Activated naive CD8-positive, alpha-beta T cell treated with anti-CD3 and anti-CD28 coated beads, Interleukin-2, amount 50 U/mL, for 24 hours (primary cell): Measurements from ENCODE around the gene GNAL.

ENCODE experiments used
- ATAC-seq: fragments of 150-1000 bp; cut with Tn5 transposase; one replicate; pipeline ENCODE4 v1.10.0; 2021
- DNase-seq: peaks from one replicate; pipeline ENCODE4 v3.0.0; 2021
- H3K27ac Mint-ChIP-seq: one replicate; pipeline ENCODE4 v1.8.0; 2021; ENCODE audit warnings: mild to moderate bottlenecking, mixed read lengths
- H3K27me3 Mint-ChIP-seq: one replicate; pipeline ENCODE4 v1.8.0; 2021; ENCODE audit warnings: mixed read lengths
- H3K36me3 Mint-ChIP-seq: one replicate; pipeline ENCODE4 v1.8.0; 2021; ENCODE audit warnings: low read depth, mixed read lengths
- H3K4me1 Mint-ChIP-seq: one replicate; pipeline ENCODE4 v1.8.0; 2021; ENCODE audit warnings: mixed read lengths
- H3K4me3 Mint-ChIP-seq: one replicate; pipeline ENCODE4 v1.8.0; 2021; ENCODE audit warnings: mild to moderate bottlenecking, moderate library complexity, mixed read lengths
- H3K9me3 Mint-ChIP-seq: one replicate; pipeline ENCODE4 v1.8.0; 2021; ENCODE audit warnings: mixed read lengths

Gene GNAL

DNA sequence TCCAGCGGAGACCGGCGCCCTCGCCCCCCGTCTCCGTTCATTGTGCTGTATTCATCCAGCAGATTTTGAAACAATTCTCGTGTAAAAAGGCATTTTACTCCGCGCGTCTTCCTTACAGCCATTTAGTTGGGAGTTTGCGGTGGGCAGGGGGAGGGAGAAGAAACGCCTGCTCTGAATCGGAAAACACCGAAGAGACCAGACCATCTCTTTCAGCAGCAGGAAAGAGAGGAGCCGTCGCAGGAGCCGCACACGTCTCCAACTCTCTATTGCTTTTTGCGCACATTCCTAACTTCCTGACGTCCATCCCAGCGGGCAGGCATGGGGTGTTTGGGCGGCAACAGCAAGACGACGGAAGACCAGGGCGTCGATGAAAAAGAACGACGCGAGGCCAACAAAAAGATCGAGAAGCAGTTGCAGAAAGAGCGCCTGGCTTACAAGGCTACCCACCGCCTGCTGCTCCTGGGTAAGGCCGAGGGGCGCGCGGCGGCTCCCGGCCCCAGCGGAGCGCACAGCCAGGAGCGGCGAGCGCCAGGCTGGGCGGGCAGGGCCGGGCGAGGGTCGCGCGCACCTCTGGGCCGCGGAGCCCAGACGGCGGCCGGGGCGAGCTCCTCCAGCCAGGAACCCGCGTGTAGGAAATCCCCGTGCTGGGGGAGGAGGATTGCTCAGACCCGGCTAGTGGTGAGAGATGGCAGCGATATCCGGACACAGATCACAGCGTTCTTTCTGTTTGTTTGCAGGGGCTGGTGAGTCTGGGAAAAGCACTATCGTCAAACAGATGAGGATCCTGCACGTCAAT lies 63.2 kb downstream of the GNAL start:
- Mint-ChIP-seq H3K27me3 (peaks cover 59% of the 10 kb centered on the region), H3K27ac (no peak overlapping the region), H3K4me1 (peaks cover 9% of the 10 kb centered on the region), H3K9me3 (no peaks in the 10 kb centered on the region), H3K36me3 (no peaks in the 10 kb centered on the region), H3K4me3 (peak overlapping the region; percentile 64)
- ATAC-seq, result peak; percentile 66
- no peak for DNase-seq

DNA sequence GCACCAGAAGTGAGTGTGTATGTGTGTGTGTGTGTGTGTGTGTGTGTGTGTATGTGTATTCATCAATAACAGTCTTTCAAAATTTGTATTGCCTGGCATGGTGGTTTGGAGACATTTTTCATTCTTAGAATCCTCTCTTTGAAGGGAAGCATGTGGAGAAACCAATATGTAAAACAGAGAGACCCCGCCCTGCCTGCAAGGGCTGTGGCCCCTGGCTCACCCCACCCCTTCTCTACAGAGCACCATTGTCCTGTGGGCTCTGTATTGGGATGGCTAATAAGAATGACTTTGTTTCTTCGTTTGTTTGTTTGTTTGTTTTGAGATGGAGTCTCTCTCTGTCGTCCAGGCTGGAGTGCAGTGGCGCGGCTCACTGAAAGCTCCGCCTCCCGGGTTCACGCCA lies 65.9 kb downstream of the GNAL start:
- DNase-seq (no peak), ATAC-seq (no peak)
- H3K4me3 Mint-ChIP-seq, result no peak overlapping the region
- no peaks in the 10 kb centered on the region for H3K36me3 Mint-ChIP-seq
- no peak overlapping the region for H3K27ac Mint-ChIP-seq
- H3K27me3 Mint-ChIP-seq, result peaks cover 48% of the 10 kb centered on the region
- peaks cover 9% of the 10 kb centered on the region for H3K4me1 Mint-ChIP-seq
- H3K9me3 Mint-ChIP-seq, result no peaks in the 10 kb centered on the region

DNA sequence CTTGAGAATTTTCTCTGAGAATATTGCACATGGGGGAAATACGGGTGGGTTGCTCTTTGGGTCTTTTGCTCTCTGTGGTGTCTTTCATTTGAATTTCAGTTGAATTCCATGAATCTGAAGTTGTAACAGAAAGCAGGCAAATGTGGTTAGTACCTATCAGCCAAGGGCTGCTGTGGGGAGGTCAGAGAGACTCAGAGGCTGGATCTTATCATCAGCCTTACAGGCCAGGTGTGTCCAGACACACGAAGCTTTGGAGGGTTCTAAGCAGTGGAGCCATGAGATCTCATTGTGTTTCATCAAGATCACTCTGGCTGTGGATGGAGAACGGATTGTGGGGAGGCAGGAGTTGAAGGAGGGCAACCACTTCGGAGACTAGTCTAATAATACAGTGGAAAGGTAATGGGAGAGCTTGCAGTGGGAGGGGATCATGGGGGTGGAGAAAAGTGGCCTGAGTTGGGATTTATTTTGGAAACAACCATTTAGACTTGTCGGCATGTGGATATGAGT lies 68.1 kb downstream of the GNAL start:
- DNase-seq (no peak), ATAC-seq (no peak)
- H3K27ac Mint-ChIP-seq, result no peak overlapping the region
- peaks cover 32% of the 10 kb centered on the region for H3K27me3 Mint-ChIP-seq
- H3K9me3 Mint-ChIP-seq, result no peaks in the 10 kb centered on the region
- H3K36me3 Mint-ChIP-seq, result no peaks in the 10 kb centered on the region
- no peak overlapping the region for H3K4me3 Mint-ChIP-seq
- peaks cover 5% of the 10 kb centered on the region for H3K4me1 Mint-ChIP-seq

DNA sequence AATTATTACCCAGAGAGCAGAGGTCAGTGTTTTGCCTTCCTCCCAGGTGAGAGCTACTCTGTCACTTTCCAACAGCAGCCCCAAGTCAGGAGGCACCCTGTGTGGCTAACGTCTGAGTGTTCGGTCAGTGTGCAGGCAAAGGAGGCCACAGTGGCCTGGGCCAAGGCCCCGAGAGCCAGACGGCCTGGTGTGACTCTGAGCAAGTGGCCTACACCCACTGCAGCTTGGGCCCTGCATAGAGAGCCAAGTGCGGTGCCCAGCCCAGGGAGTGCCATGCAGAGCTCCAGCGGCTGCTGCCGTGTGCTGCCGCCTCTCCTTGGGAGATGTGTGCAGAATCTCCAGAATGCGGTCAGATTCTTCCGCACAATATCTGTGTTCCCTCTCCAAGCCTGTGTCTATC lies 70.4 kb downstream of the GNAL start:
- no peak overlapping the region for H3K27ac Mint-ChIP-seq
- DNase-seq (no peak), ATAC-seq (no peak)
- H3K27me3 Mint-ChIP-seq, result peaks cover 15% of the 10 kb centered on the region
- no peaks in the 10 kb centered on the region for H3K4me1 Mint-ChIP-seq
- no peak overlapping the region for H3K4me3 Mint-ChIP-seq
- H3K9me3 Mint-ChIP-seq, result no peaks in the 10 kb centered on the region
- no peaks in the 10 kb centered on the region for H3K36me3 Mint-ChIP-seq

DNA sequence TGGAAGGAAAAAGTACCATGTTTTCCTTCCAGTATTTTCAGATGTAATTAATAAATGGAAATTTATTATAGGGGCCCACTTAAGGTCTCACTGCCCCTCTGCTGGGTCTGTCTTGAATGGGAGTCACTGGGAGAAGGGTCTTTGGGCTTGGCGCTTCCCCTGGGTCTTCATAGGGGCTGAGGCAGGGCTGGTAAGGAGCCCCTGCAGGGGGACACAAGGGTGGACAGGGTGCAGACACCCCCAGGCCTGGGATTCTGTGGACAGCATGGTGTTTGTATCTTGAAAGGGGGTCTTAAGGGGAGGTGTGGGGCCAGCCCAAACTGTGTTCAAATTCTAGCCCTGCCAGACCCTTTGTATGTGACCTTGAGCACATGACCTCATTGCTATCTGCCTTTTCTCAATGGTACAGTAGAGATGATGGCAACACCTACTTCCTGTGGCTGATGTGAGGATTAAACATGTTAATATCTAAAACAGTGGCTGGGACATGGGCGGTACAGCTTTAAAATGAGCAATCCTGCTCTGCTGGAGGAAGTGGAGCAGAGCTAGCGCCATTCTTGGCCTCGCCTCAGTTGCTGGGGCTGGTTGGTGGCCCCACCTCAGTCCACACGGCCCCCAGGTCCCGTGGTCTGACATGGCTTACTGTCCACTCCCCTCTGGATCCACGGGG lies 71.6 kb downstream of the GNAL start:
- DNase-seq, result no peak
- Mint-ChIP-seq H3K36me3 (no peaks in the 10 kb centered on the region), H3K4me3 (no peak overlapping the region), H3K9me3 (no peaks in the 10 kb centered on the region), H3K4me1 (no peaks in the 10 kb centered on the region), H3K27ac (no peak overlapping the region), H3K27me3 (peaks cover 12% of the 10 kb centered on the region)
- no peak for ATAC-seq

DNA sequence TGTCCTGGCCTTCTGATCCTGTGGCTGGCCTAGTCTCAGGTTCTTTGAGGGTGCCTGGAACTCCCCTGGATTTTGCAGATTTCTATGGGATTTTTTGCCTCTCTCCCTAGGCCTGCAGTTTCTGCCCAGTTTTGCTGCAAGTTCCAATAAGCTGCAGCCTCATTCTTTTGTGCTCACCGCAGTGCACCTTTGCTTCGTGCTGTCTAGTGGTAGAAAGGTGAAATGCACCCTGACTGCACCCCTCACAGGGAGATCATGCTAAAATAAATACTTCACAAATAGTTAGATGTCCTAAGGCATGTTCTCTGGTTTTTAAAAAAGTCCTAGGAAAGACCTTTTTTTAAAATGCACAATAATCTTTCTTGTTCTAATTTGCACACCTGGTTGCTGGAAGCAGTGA lies 72.5 kb downstream of the GNAL start:
- Mint-ChIP-seq H3K4me1 (peaks cover 2% of the 10 kb centered on the region), H3K4me3 (no peak overlapping the region), H3K36me3 (no peaks in the 10 kb centered on the region), H3K9me3 (no peaks in the 10 kb centered on the region), H3K27me3 (peaks cover 8% of the 10 kb centered on the region), H3K27ac (no peak overlapping the region)
- ATAC-seq (no peak), DNase-seq (no peak)

DNA sequence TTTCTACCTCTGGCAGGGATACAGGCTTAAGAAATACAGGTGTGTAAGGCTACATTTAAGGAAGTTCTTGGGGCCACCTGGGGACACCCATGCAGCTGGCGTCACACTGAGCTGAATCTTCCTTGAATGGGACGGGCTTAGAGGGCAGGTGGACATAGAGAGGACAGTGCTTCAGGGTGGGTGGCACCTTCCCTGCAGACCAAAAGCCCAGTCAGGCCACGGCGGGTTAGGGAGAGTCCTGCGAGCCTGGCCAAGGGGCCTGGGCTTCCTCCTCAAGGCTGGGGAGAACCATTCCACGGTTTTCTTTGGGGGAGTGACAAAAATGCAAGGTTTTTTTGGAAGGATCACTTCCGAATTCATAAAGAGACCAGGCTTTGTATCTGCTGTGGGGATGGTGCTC lies 73.4 kb downstream of the GNAL start:
- no peak for DNase-seq
- Mint-ChIP-seq H3K36me3 (no peaks in the 10 kb centered on the region), H3K27ac (no peak overlapping the region), H3K9me3 (no peaks in the 10 kb centered on the region), H3K27me3 (peaks cover 3% of the 10 kb centered on the region), H3K4me1 (peaks cover 2% of the 10 kb centered on the region), H3K4me3 (no peak overlapping the region)
- no peak for ATAC-seq

DNA sequence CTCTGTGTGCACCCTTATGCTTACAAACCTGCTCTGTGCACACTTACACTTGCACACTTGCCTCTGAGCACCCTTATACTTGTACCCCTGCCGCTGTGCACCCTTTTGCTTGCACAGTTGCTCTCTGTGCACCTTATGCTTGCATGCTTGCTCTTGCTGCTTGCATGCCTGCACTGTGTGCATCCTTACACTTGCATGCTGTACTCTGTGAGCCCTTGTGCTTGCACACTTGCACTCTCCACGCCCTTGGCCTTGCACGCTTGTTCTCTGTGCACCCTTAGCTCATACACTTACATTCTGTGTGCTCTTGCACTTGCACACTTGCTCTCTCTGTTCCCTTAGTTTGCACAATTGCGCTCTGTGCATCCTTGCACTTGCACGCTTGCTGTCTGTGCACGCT lies 78.3 kb downstream of the GNAL start:
- H3K36me3 Mint-ChIP-seq, result no peaks in the 10 kb centered on the region
- H3K4me1 Mint-ChIP-seq, result peaks cover 11% of the 10 kb centered on the region
- no peak overlapping the region for H3K4me3 Mint-ChIP-seq
- H3K27ac Mint-ChIP-seq, result no peak overlapping the region
- no peaks in the 10 kb centered on the region for H3K9me3 Mint-ChIP-seq
- DNase-seq (no peak), ATAC-seq (no peak)
- H3K27me3 Mint-ChIP-seq, result peaks cover 4% of the 10 kb centered on the region

DNA sequence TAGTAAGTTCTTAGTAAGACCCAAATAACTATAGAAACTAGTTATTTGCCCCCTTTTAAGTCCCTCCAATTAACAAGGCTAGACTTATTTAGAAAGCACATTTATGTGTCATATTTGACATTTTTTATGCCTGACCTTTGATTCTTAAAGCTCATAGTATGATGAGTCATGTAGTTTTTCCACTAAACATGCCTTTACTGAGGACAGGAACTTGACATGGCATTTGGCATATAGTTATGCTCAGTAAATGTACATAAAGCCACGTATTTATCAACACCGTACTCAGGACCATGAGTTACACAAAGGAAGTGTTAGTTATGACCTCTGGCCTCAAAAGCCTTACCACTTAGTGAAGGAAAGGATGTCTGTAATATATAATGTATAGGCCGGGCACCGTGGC lies 78.9 kb downstream of the GNAL start:
- H3K4me1 Mint-ChIP-seq, result peaks cover 11% of the 10 kb centered on the region
- no peaks in the 10 kb centered on the region for H3K9me3 Mint-ChIP-seq
- no peak overlapping the region for H3K27ac Mint-ChIP-seq
- H3K36me3 Mint-ChIP-seq, result no peaks in the 10 kb centered on the region
- H3K27me3 Mint-ChIP-seq, result peaks cover 7% of the 10 kb centered on the region
- no peak overlapping the region for H3K4me3 Mint-ChIP-seq
- no peak for DNase-seq
- ATAC-seq, result peak; percentile 98

DNA sequence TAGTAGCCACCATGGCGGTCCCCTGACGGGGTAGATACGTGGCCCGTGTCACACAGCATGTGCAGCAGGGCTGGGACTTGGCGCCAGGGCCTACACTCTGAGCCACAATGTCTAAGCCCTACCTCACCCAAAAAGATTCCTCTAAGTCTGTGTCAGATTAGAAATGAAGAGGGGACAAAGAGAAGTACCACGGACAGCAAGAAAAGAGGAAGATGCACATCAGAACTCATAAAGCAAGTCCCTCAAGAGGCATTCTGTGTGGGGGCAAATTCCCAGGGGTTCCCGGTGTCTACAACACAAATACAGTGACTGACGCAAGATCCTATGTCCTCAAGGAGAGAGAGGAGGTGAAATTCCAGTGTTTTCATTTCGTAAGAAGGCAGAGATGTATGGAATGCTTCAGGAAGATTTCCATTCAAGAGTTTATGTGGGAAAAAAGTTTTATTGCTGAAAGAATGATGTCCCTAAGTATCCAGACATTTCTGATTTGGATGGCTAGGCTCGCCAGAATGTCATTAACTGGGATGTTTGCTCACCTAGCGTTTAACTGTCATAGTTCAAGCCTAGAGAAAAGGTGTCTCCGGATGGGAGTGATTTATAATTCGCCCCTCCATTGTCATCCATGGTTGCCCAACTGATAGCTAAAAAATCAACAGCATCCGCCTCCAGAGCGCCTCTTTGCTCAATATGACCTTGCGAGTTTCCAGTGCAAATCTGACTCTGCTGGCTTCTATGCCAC lies 86.5 kb downstream of the GNAL start:
- no peak overlapping the region for H3K4me3 Mint-ChIP-seq
- DNase-seq, result no peak
- no peaks in the 10 kb centered on the region for H3K36me3 Mint-ChIP-seq
- H3K27ac Mint-ChIP-seq, result no peak overlapping the region
- H3K9me3 Mint-ChIP-seq, result no peaks in the 10 kb centered on the region
- no peak for ATAC-seq
- no peaks in the 10 kb centered on the region for H3K4me1 Mint-ChIP-seq
- H3K27me3 Mint-ChIP-seq, result peaks cover 14% of the 10 kb centered on the region

DNA sequence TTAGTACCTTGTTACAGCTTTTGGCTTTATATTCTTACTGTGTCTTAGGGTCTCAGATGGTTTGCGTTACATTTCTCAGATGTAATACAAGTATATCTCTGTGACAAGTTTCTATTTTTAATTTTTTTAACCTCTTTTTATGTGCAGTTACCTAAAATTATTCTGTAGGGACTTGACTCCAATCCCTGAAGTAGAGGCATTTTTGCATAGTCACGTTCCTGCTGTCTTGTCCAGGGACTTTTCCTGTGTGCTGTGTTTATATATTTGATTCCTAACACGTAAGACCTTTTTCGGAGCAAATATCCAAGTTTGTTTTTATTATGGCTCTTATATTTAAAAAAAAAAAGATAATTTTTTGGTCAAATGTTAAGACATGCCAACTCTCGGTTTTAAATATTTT lies 91.0 kb downstream of the GNAL start:
- Mint-ChIP-seq H3K9me3 (no peaks in the 10 kb centered on the region), H3K27ac (no peak overlapping the region), H3K4me3 (no peak overlapping the region), H3K4me1 (no peaks in the 10 kb centered on the region), H3K27me3 (peaks cover 11% of the 10 kb centered on the region), H3K36me3 (no peaks in the 10 kb centered on the region)
- no peak for ATAC-seq
- no peak for DNase-seq

DNA sequence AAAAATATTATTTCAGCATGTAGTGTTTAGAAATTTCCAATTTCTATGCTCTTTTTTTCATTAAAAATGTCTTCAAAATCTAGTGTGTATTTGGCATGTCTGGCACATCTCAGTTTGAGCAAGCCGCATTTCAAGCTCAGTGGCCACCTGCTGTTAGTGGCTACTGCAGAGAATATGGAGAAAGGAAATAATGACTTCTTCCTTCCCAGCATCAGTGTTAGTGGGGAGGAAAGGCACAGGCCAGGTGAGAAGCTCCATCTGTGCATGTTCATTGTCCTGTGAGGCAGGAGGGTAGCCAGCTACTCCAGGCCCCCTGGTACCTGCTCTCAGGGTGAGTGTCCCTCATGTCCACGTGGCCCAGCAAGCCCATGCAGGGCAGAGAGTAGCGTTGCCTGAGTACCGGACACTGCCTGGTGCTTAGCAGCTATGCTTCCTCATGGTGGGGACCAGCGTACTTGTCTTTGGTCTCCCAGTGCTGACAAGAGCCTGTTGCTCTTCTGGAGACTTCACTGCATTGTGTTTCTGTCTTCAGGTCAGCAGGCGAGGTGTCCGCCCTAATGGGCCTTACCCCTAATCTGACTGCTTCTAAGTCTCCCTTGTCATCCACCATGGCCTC lies 94.8 kb downstream of the GNAL start:
- ATAC-seq, result no peak
- DNase-seq, result no peak
- Mint-ChIP-seq H3K27me3 (peaks cover 12% of the 10 kb centered on the region), H3K4me3 (no peak overlapping the region), H3K4me1 (no peaks in the 10 kb centered on the region), H3K36me3 (no peaks in the 10 kb centered on the region), H3K27ac (no peak overlapping the region), H3K9me3 (no peaks in the 10 kb centered on the region)

DNA sequence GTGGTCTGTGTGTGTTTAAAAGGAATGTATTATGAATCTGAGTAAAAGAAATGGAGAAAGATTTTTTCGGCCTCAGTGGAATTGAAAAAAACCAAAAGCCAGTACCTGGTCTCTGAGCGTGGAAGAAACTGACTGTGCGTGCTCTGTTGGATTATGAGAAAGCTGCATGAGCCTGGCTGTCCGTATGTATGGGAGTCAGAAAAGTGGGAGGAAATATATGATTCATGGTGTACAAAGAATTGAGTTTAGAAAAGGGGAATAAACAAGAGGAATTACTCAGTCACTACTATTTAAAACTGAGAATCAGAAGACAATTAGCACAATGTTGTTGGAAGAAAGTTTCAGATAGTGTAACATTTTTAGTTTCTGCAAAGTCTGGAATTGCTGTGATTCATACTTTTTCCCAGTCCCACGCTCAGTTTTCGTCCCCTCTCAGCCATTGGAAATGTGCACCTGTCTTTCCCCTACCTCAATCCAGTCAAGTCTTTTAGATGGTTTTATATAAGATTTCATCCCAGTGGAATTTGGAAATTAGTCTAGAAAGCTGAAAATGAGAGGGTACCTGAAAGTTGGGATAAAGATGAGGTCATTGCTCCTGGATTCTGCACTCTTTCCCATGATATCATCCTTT lies 95.7 kb downstream of the GNAL start:
- Mint-ChIP-seq H3K4me1 (no peaks in the 10 kb centered on the region), H3K9me3 (no peaks in the 10 kb centered on the region), H3K27me3 (peaks cover 12% of the 10 kb centered on the region), H3K36me3 (no peaks in the 10 kb centered on the region), H3K27ac (no peak overlapping the region), H3K4me3 (no peak overlapping the region)
- DNase-seq (no peak), ATAC-seq (no peak)

DNA sequence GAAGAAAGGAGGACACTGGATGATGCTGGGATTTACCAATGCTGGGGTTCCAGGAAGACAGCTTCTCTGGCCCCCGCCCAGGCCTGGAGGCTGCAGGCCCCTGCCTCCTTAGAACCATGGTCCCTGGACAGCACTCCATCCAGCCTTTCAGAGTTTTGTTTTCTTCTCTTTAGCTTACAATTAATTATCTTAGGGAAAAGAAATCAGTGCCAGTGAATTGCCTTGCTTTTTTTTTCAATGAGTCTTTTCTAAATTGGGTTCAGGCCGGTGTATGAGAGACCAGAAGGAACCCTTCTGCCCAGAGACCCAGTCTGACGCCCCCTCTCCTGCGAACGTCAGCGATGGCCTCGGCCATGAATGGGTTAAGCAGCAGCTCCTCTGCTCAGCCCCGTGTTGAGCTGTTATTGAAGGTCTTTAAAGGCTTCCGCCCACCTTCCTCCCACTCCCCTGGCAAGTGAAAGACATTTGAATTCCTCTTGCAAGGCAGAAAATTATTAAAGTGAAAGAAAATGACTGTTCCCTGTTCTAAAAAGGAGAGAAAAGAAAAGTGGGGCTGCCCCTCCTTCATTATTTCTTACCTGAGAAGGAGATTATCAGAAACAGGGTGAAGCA lies 96.5 kb downstream of the GNAL start:
- DNase-seq (no peak), ATAC-seq (no peak)
- peaks cover 12% of the 10 kb centered on the region for H3K27me3 Mint-ChIP-seq
- H3K4me3 Mint-ChIP-seq, result no peak overlapping the region
- H3K36me3 Mint-ChIP-seq, result no peaks in the 10 kb centered on the region
- H3K27ac Mint-ChIP-seq, result no peak overlapping the region
- no peaks in the 10 kb centered on the region for H3K4me1 Mint-ChIP-seq
- no peaks in the 10 kb centered on the region for H3K9me3 Mint-ChIP-seq
